Neural progenitor cell (in vitro differentiated cells): ENCODE measurements around the gene PYGB. TPM values are rescaled to one million over a fixed set of nuclear protein-coding genes. Genes with fewer than 3 reads are reported as not detected.

ENCODE experiments used
- DNase-seq: peaks from one replicate; pipeline ENCODE4 v3.0.0-alpha.2; 2016; ENCODE audit warnings: low spot score
- H2AFZ ChIP-seq: fragments of 200-600 bp; sonication (generic); replicated peaks from 2 replicates; pipeline ENCODE4 v1.6.1; 2016; ENCODE audit warnings: antibody characterized with exemption
- H3F3A ChIP-seq: fragments of 200-600 bp; sonication (generic); 2 replicates; pipeline ENCODE4 v1.6.1; 2016; ENCODE audit warnings: antibody characterized with exemption, low read depth
- H3K27ac ChIP-seq: fragments of 200-600 bp; sonication (generic); 2 replicates; pipeline ENCODE4 v1.5.1; 2016; ENCODE audit warnings: mild to moderate bottlenecking
- H3K27me3 ChIP-seq: fragments of 200-600 bp; sonication (generic); 2 replicates; pipeline ENCODE4 v1.6.1; 2016; ENCODE audit warnings: mild to moderate bottlenecking, moderate library complexity
- H3K36me3 ChIP-seq: fragments of 200-600 bp; sonication (generic); 2 replicates; pipeline ENCODE4 v1.5.1; 2016
- H3K4me1 ChIP-seq: fragments of 200-600 bp; sonication (generic); 2 replicates; pipeline ENCODE4 v1.6.1; 2016; ENCODE audit warnings: mixed run types
- H3K4me2 ChIP-seq: fragments of 200-600 bp; sonication (generic); 2 replicates; pipeline ENCODE4 v1.6.1; 2016
- H3K4me3 ChIP-seq: fragments of 200-600 bp; sonication (generic); 2 replicates; pipeline ENCODE4 v1.5.1; 2016
- H3K79me2 ChIP-seq: fragments of 200-600 bp; sonication (generic); 2 replicates; pipeline ENCODE4 v1.6.1; 2016; ENCODE audit warnings: low read depth
- H3K9ac ChIP-seq: fragments of 200-600 bp; sonication (generic); 2 replicates; pipeline ENCODE4 v1.6.1; 2016
- H3K9me3 ChIP-seq: fragments of 200-600 bp; sonication (generic); 2 replicates; pipeline ENCODE4 v1.5.1; 2016; ENCODE audit warnings: low read depth
- H4K20me1 ChIP-seq: fragments of 200-600 bp; sonication (generic); 2 replicates; pipeline ENCODE4 v1.6.1; 2016; ENCODE audit warnings: low read depth
- H3K27ac Mint-ChIP-seq: 3 replicates; pipeline ENCODE4 v1.8.0; 2021; ENCODE audit warnings: mixed read lengths
- H3K27me3 Mint-ChIP-seq: 2 replicates; pipeline ENCODE4 v1.8.0; 2022; ENCODE audit warnings: low read depth, mild to moderate bottlenecking, inconsistent platforms, moderate library complexity, mixed read lengths; ENCODE audit not compliant: insufficient read depth
- H3K36me3 Mint-ChIP-seq: 3 replicates; pipeline ENCODE4 v1.8.0; 2021; ENCODE audit warnings: mixed read lengths
- H3K4me1 Mint-ChIP-seq: 3 replicates; pipeline ENCODE4 v1.8.0; 2021; ENCODE audit warnings: mixed read lengths
- H3K4me3 Mint-ChIP-seq: 3 replicates; pipeline ENCODE4 v1.8.0; 2021; ENCODE audit warnings: mild to moderate bottlenecking, moderate library complexity, mixed read lengths
- H3K9me3 Mint-ChIP-seq: 3 replicates; pipeline ENCODE4 v1.8.0; 2020; ENCODE audit warnings: mixed read lengths
- EZH2 ChIP-seq: fragments of 200-600 bp; sonication (generic); IDR thresholded peaks from 2 replicates; pipeline ENCODE4 v1.6.1; 2017; ENCODE audit warnings: antibody characterized with exemption, mild to moderate bottlenecking, moderate library complexity
- EZH2phosphoT487 ChIP-seq: fragments of 200-600 bp; sonication (generic); IDR thresholded peaks from 2 replicates; pipeline ENCODE4 v1.6.1; 2017; ENCODE audit warnings: antibody characterized with exemption
- total RNA-seq: library from RNA; depleted of rRNA; stranded (reverse); fragments of >200 nt; gene quantifications from 2 replicates; pipeline ENCODE4 v1.2.3, GENCODE V29; 2015; ENCODE audit warnings: low replicate concordance
- TF ChIP-seq, protein P1 (sequence below): fragments of 200-600 bp; sonication (generic); IDR thresholded peaks from 2 replicates; pipeline ENCODE4 v1.5.1; 2017; ENCODE audit warnings: antibody characterized with exemption, mild to moderate bottlenecking

PYGB gene
- total RNA-seq, 1 donor from 2014 or later, result 40.9 TPM

GRCh38 chr20:25306991-25307903 lies 59.4 kb downstream of the PYGB start:
- Histone ChIP-seq H3K4me2 (no peak overlapping the region), H3K9ac (no peak overlapping the region), H2AFZ (no peak overlapping the region), H3K4me1 (no peaks in the 10 kb centered on the region), H3K9me3 (no peaks in the 10 kb centered on the region), H3K36me3 (no peaks in the 10 kb centered on the region), H3K27me3 (no peaks in the 10 kb centered on the region), H3K79me2 (no peaks in the 10 kb centered on the region), H4K20me1 (no peaks in the 10 kb centered on the region), H3F3A (no peaks in the 10 kb centered on the region), H3K27ac (no peak overlapping the region), H3K4me3 (no peak overlapping the region)
- DNase-seq, result no peak
- TF ChIP-seq EZH2 (no peak), EZH2phosphoT487 (no peak)
- TF ChIP-seq, protein P1, sequence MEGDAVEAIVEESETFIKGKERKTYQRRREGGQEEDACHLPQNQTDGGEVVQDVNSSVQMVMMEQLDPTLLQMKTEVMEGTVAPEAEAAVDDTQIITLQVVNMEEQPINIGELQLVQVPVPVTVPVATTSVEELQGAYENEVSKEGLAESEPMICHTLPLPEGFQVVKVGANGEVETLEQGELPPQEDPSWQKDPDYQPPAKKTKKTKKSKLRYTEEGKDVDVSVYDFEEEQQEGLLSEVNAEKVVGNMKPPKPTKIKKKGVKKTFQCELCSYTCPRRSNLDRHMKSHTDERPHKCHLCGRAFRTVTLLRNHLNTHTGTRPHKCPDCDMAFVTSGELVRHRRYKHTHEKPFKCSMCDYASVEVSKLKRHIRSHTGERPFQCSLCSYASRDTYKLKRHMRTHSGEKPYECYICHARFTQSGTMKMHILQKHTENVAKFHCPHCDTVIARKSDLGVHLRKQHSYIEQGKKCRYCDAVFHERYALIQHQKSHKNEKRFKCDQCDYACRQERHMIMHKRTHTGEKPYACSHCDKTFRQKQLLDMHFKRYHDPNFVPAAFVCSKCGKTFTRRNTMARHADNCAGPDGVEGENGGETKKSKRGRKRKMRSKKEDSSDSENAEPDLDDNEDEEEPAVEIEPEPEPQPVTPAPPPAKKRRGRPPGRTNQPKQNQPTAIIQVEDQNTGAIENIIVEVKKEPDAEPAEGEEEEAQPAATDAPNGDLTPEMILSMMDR, result no peak
- H3K36me3 Mint-ChIP-seq, result peaks cover 13% of the 10 kb centered on the region
- no peak overlapping the region for H3K27ac Mint-ChIP-seq
- H3K4me3 Mint-ChIP-seq, result no peak overlapping the region
- peaks cover 2% of the 10 kb centered on the region for H3K27me3 Mint-ChIP-seq
- peaks cover 9% of the 10 kb centered on the region for H3K4me1 Mint-ChIP-seq
- H3K9me3 Mint-ChIP-seq, result peaks cover 3% of the 10 kb centered on the region

DNA sequence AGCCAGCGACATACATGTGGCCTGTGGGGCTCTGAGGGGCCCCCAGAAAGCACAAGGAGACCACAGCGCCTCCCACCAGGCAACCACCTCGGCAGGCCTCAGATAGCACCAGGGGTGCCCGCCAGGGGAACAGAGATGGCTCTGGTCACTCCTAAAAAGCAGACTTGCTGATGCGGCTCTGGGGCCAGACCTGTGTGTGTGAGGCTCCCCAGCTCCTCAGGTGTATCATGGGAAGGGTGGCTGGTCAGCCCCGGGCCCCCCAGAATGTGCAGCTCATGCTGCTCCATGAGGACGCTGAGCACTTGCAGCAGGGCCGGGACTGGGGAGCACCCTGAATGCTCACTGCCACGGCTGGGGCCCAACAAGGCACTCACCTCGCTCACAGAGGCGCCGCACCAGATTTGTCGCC lies 60.2 kb downstream of the PYGB start:
- H3F3A ChIP-seq, result no peaks in the 10 kb centered on the region
- H3K36me3 ChIP-seq, result no peaks in the 10 kb centered on the region
- H3K27me3 Mint-ChIP-seq, result peaks cover 2% of the 10 kb centered on the region
- no peaks in the 10 kb centered on the region for H4K20me1 ChIP-seq
- peaks cover 13% of the 10 kb centered on the region for H3K36me3 Mint-ChIP-seq
- no peak overlapping the region for H3K9ac ChIP-seq
- no peak overlapping the region for H3K27ac Mint-ChIP-seq
- H3K9me3 ChIP-seq, result no peaks in the 10 kb centered on the region
- peaks cover 3% of the 10 kb centered on the region for H3K9me3 Mint-ChIP-seq
- no peak for TF ChIP-seq EZH2phosphoT487
- no peak for DNase-seq
- H3K4me1 ChIP-seq, result no peaks in the 10 kb centered on the region
- no peak overlapping the region for H3K4me3 Mint-ChIP-seq
- H3K27ac ChIP-seq, result no peak overlapping the region
- H3K27me3 ChIP-seq, result no peaks in the 10 kb centered on the region
- peaks cover 9% of the 10 kb centered on the region for H3K4me1 Mint-ChIP-seq
- H3K79me2 ChIP-seq, result no peaks in the 10 kb centered on the region
- no peak overlapping the region for H3K4me3 ChIP-seq
- no peak overlapping the region for H2AFZ ChIP-seq
- no peak overlapping the region for H3K4me2 ChIP-seq

GRCh38 chr20:25308671-25309394 lies 60.9 kb downstream of the PYGB start:
- Histone ChIP-seq H3K36me3 (no peaks in the 10 kb centered on the region), H2AFZ (no peak overlapping the region), H3K9me3 (no peaks in the 10 kb centered on the region), H3K79me2 (no peaks in the 10 kb centered on the region), H3K4me1 (no peaks in the 10 kb centered on the region), H3K27ac (no peak overlapping the region), H3K9ac (no peak overlapping the region), H3K4me3 (no peak overlapping the region), H3F3A (no peaks in the 10 kb centered on the region), H3K27me3 (no peaks in the 10 kb centered on the region), H3K4me2 (no peak overlapping the region), H4K20me1 (no peaks in the 10 kb centered on the region)
- H3K27ac Mint-ChIP-seq, result no peak overlapping the region
- H3K9me3 Mint-ChIP-seq, result peaks cover 3% of the 10 kb centered on the region
- H3K4me1 Mint-ChIP-seq, result peaks cover 9% of the 10 kb centered on the region
- DNase-seq, result no peak
- H3K4me3 Mint-ChIP-seq, result no peak overlapping the region
- TF ChIP-seq, protein P1, result no peak
- TF ChIP-seq EZH2 (no peak), EZH2phosphoT487 (no peak)
- H3K27me3 Mint-ChIP-seq, result peaks cover 2% of the 10 kb centered on the region
- peaks cover 10% of the 10 kb centered on the region for H3K36me3 Mint-ChIP-seq
